NCI-H1092 (cell line): Measurements from ENCODE around the gene FLOT1.
"Not testable (repeated sequence)": the region's sequence is repeated elsewhere in the genome, so short reads cannot be mapped to it uniquely, and the experiment has no call there.

Experiments
- DNase-seq: peaks from one replicate; lab custom pipeline; 2025; lab: John Stamatoyannopoulos, UW

Gene FLOT1

GRCh38 chr6:30767158-30767943 is 24.9 kb upstream of the FLOT1 start:
- no peak for DNase-seq

DNA sequence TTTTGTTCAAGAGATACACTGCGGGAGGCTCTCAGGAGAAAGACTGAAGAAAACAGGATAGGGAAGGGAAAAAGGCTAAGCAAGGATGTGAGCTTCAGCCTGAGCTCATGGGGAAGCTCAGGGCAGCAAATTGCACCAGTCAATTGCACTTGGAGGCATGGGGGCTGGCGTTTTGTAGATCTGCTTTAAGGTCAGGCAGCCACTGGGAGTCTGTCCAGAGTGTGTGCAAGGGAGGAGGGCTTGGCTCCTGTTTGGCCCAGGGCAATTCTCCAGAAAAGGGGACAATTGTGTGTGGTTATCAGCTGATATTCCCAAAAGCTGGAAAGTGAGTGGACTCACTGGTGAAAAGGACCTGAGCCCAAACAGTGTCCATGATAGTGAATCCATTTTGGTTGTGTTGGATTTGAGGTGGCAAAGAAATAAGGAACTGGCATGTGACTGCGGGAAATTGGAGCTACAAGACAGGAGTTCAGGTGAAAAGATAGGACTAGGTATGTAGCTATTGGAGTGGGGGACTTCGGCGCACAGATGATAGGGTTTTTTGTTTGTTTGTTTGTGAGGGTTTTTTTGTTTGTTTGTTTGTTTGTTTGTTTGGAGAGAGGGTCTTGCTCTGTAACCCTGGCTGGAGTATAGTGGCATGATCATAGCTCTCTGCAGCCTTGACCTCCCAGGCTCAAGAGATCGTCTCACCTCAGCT is 24.1 kb upstream of the FLOT1 start:
- no peak for DNase-seq

DNA sequence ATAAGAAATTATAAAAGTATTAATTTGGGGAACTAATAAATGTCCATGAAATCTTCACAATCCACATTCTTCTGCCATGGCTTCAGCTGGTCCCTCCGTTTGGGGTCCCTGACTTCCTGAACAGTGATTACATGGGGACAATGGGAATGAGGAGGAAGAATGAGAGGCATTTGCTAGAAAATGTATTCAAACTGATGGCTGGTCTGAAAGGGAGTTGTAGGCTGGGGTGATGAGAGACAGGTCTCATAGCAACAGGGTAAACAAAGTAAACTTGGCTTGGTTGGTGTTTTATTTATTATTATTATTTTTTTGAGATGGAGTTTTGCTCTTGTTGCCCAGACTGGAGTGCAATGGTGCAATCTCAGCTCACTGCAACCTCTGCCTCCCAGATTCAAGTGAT is 23.0 kb upstream of the FLOT1 start:
- not testable (repeated sequence) for DNase-seq

DNA sequence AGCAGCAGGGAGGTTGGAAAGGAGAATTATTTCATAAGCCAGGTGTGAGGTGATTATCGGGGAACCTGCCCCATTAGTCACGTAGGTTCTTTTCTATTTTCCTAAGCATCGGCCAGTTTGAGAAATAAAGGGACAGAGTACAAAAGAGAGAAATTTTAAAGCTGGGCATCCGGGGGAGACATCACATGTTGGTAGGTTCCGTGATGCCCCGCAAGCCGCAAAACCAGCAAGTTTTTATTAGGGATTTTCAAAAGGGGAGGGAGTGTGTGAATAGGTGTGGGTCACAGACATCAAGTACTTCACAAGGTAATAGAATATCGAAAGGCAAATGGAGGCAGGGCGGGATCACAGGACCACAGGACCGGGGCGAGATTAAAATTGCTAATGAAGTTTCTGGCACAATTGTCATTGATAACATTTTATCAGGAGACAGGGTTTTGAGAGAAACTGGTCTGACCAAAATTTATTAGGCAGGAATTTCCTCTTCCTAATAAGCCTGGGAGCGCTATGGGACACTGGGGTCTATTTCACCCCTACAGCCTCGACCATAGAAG is 22.1 kb upstream of the FLOT1 start:
- not testable (repeated sequence) for DNase-seq

DNA sequence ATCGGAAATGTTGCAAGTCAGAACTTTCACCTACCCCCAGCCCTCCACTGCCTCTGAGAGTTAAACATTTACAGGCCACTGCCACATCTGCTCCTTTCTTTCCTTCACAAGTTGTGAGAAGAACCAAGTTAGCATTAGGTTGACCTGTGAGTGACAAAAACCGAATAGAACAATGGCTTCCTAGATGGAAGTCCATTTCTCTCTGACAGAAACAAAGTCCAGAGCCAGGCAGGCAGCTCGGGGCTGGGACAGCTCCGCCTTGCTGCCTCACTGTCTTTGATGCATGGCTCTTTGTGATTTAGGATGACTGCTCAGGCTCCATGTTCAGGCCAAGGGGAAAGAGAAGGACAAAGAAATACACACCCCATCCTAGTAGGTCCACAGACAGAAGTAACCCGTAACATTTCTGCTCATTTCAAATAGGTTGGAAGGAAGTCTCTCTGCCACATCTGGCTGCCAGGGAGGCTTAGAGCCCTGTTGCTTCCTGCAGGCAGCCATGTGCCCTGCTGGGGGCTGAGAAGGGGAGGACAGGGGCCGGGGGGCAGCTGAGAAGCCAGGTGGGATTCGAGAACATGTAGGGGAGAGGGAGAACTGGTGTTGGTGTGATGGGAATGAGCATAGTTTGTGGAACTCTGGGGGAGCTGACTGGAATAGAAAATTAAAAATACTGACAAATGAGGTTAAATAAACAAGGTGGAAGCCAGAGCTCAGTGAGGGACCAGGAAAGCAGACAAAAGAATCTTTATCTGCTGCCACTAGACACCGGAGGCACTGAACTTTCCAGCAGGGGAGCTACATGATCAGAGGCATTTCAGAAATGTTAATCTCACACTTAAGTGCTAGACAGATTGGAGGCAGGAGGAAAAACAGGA is 21.4 kb upstream of the FLOT1 start:
- DNase-seq: no peak

DNA sequence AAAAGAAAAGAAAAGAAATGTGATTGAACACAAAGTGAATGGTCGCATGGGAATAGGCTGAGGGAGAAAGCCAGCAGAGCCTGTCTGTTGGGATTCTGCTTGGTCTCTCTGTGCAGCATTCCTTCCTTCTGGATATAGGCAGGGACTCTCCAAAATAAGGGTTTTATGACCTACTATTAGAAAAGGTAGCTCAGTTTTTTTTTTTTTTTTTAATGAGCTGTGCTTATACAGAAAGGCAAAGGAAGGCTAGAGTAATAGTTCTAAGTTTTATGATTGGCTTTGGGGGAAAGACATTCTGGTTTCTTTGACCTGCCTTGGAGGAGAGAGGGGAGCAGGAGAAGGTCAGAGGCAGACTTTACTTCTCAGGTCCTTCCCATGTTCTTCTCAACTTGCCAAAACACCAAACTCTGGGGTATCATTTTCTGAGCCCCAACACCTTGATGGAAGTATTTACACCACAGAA is 20.7 kb upstream of the FLOT1 start:
- no peak for DNase-seq

DNA sequence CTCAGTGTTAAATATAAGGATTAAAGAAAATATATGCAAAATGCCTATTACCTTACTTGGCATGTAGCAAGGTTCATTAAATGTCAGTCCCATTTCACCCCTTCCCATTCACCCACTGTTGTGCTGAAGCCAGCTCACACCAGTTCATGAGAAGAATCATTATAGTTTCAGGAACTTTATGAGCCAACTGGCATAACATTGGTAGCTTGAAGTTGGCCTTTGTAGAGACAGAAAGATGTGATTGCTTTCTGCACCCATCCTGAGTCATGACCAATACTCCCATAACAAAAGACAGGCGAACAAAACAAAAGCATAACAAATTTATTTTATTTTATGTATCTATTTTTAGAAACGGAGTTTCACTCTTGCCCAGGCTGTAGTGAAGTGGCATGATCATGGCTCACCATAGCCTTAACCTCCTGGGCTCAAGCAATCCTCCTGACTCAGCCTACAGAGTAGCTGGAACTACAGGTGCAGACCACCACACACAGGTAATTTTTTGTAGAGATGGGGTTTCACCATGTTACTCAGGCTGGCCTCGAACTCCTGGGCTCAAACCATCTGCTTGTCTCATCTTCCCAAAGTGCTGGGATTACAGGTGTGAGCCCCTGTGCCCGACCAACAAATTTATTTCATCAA is 19.4 kb upstream of the FLOT1 start:
- DNase-seq: no peak

- no peak for DNase-seq
Measured at GRCh38 chr6:30760549-30760948, 18.1 kb upstream of the FLOT1 start.

DNA sequence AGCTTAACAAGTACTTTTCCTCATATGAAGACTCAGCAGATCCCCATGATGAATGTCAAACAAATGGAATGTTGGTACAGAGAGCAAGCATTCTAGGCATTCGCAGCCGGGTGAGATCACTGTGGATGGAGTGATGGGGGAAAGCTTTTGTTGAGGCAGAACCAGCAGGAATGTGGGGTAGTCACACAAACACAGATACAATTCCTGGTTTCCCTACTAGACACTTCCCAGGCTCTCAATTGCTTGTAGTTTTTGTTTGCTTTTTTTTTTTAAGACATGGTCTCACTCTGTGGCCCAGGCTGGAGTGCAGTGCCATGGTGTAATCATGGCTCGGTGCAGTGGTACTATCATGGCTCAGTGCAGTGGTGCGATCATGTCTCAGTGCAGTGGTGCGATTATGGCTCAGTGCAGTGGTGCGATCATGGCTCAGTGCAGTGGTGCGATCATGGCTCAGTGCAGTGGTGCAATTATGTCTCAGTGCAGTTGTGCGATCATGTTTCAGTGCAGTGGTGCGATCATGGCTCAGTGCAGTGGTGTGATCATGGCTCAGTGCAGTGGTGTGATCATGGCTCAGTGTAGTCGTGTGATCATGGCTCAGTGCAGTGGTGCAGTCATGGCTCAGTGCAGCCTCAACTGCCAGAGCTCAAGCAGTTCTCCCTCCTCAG is 17.2 kb upstream of the FLOT1 start:
- no peak for DNase-seq

DNA sequence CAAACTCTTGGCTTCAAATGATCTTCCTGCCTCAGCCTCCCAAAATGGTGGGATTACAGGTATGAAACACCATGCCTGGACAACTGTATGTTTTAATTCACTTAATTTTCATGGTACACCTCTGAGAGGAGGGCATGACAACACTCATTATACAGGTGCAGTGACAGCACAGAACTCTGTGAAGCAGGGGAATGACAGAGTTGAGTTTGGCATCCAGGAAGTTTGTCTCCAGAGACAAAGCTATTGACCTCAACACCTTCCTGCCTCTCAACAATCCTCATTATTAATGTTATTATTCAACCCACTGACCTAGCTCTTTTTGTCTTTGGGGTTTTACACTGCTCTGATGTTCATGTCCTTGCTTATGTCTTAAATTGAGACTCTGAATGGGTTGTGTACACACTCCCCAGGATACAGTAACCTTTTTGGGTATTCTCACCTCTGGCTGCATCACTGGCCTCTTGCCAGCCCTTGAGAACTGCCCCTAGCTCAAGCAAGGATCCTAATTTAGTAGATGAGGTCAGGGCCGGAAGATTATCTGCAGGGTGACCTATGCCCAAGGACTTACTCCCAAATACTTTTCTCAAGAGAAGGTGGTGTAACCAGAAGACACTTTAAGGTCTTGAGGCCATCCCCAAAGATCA is 14.9 kb upstream of the FLOT1 start:
- DNase-seq: no peak

DNA sequence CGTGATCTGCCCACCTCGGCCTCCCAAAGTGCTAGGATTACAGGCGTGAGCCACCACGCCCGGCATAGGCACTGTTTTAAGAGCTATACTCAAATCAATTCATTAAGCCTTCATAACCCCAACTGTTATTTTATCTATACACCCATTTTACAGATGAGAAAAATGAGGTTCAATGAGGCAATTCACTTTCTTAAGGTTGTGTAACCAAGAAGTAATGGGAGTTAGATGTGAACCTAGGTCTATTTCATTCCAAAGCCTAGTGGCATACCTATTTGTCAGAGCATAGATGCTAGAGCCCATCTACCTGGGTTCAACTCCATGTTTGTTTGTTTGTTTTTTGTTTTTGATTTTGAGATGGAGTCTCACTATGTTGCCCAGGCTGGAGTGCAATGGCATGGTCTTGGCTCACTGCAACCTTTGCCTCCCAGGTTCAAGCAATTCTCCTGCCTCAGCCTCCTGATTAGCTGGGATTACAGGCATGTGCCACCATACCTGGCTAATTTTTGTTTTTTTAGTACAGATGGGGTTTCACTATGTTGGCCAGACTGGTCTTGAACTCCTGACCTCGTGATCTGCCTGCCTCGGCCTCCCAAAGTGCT is 14.0 kb upstream of the FLOT1 start:
- not testable (repeated sequence) for DNase-seq

DNA sequence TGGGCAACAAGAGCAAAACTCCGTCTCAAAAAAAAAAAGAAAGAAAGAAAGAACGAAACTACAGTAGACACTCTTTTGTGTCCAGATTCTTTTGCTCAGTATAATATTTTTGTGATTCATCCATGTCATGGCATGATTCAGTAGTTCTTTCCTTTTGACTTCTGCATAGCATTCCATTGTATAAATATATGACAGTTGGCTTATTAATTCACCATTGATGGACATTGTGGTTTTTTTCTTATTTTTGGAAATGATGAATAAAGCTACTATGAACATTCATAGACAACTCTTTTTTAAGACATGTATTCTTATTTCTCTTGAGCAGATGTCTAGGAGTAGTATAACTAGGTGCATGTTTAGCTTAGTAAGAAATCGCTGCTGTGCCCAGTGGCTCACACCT is 12.1 kb upstream of the FLOT1 start:
- no peak for DNase-seq

DNA sequence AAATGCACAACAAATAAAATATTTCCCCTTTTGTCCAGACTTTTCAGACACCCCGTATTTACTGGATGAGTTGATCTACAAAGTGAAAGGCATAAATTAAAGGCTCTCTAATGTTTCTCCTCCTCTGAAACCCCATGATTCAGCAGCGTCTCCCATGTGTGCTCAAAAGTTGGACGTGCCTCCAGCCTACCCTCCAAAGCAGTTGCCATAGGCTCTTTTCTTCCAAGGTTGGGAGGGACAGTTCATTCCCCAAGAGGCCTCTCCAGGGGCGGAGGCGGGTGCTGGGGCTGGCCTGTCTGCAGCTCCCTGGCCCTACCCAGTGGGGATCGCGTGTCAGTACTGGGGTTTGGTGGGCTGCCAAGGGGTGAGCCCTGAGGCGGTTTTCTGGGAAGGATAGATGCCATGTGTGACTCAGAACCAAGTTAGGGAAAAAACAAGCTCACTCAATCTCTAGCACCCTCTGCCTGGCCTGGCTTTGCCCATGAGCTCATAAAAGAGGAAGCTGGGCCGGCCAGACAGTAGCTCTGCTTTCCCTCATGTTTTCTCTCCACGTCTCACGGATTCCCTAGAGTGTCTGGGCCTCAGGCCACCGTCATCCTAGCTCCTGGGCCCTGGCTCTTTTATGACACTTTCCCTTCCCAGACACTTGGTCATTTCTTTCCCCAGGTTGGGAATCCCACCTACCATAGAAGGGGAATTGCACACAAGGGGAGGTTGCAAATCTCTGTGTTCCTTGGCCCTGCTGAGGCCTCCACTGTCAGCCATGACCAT is 9.9 kb upstream of the FLOT1 start:
- DNase-seq: no peak

GRCh38 chr6:30750379-30750668 is 7.8 kb upstream of the FLOT1 start:
- DNase-seq: no peak

GRCh38 chr6:30749554-30750378 is 7.3 kb upstream of the FLOT1 start:
- DNase-seq: no peak

DNA sequence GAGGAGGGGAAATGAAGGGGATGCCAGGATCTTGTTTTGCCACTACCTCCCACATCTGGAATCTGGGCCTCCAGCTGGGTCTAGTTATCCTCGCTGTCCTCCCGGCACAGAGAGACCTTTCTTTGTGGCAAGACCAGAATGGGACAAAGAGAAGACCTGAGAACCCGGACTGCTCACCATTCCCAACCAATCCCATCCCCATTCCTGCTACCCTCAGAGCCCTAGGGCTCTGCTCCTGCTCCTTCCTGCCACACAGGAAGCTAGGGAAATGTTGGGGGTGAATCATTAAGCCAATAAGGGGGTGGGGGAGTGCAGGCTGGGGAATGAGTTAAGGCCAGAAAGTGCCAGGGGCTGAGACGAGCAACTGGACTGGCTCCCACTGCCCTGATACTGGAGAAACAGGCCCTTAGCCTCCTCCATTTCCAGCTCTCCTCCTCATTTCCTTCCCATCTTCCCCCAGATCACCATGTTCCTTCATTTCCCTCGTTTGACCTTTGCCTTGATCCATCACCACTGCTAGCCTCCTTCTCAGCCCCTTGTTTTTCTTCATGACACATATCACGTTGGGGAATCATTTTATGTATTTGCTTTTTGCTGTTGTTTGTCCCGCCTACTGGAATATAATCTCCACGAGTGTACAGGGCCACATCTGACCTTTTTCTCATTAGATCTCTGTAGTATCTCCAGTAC is 6.5 kb upstream of the FLOT1 start:
- DNase-seq: no peak

GRCh38 chr6:30747902-30748769 is 5.6 kb upstream of the FLOT1 start:
- no peak for DNase-seq
